ENCODE data around the gene FAM78A. TPM values are rescaled to one million over a fixed set of nuclear protein-coding genes. Genes with fewer than 3 reads are reported as not detected.
A peak's percentile ranks its signal among the peaks of the same experiment; 100 is the strongest.

The FAM78A gene
- total and polyA plus RNA-seq, 2 donors (not counting 1 experiment from before 2014, with no cell fraction given) = 42.9 to 58.3 TPM

DNA sequence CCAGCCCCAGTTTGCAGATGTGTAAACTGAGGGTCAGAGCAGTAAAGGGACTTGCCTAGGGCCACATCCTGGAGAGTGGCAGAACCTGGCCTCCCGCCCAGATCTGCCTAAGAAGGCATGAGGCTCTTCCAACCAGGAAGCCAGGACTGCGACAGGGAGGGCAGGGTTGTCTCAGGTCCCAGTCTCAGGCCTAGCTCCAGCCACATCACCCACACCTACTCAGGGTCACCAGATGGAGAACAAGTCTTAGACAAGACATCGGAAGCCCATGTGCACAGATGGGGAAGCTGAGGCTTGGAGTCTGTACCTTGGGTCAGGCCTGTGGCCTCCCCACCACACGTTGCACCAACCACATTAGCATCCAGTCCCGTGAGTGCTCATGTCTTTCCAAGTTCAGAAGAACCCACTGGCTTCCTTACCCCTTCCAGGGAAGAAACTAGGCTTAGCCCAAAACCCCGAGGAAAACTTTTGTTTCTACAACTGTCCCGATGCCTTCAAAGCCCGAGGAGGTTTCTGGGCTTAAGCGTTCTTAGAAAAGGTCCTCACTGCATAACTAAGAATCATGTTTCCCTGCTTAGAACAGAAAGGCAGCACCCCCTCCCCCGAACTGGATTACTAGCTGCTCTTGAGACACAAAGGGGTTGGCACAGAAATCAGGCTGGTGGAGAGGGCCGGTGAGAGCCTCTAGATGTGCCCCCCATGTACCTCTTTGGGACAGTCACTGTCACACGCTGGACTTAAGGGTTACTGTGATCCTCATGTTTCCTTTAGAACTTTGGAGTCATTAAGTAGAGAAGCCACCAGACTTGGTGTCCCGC is 2.2 kb downstream of the FAM78A start:
- Histone ChIP-seq H3K36me3 (replicated peaks in 1 of 2; ENCODE audit: control extremely low read depth in 1 of 2, control insufficient read depth in 1 of 2, extremely low read depth in 1 of 2, insufficient read depth in 2 of 2, low read length in 1 of 2) (peaks cover 0 to 2% of the 10 kb centered on the region in 2 experiments), H3K4me1 (ENCODE audit: control insufficient read depth in 2 of 2, insufficient read depth in 2 of 2, low read length in 2 of 2) (peaks cover 56 to 66% of the 10 kb centered on the region in 2 donors), H2AFZ (ENCODE audit: insufficient read depth, low read depth, low read length, poor library complexity, severe bottlenecking) (peak overlapping the region; percentile 59), H3K4me2 (replicated peaks; ENCODE audit: low read depth, low read length, poor library complexity, severe bottlenecking) (peak overlapping the region; percentile 77), H3K9me3 (ENCODE audit: control extremely low read depth in 1 of 3, control insufficient read depth in 2 of 3, insufficient read depth in 1 of 3, low read length in 2 of 3) (no peaks in the 10 kb centered on the region), H3K79me2 (ENCODE audit: control insufficient read depth, insufficient read depth, low read length) (peaks cover 71% of the 10 kb centered on the region), H3K27ac (ENCODE audit: low read length in 2 of 2) (peak overlapping the region; percentile 86 to 91), H3K27me3 (replicated peaks in 1 of 4; ENCODE audit: control extremely low read depth in 1 of 4, control insufficient read depth in 3 of 4, insufficient read depth in 4 of 4, low read length in 3 of 4) (no peaks in the 10 kb centered on the region), H4K20me1 (ENCODE audit: control insufficient read depth, insufficient read depth, low read length, poor library complexity, severe bottlenecking) (peaks cover 8% of the 10 kb centered on the region), H3K9ac (ENCODE audit: low read length) (peak overlapping the region; percentile 97), H3K4me3 (ENCODE audit: control extremely low read depth in 1 of 5, extremely low read depth in 1 of 5, insufficient read depth in 1 of 5, low read depth in 2 of 5, low read length in 4 of 5) (peak overlapping the region; percentile 66 to 95 (median 90))
- intact Hi-C loops (cut with micrococcal nuclease) = loop anchor here (1.0 to 10.0 kb wide), 3 partner anchors 22 to 459 kb away; no protein-coding TSS in a partner anchor
- Mint-ChIP-seq H3K9me3 (ENCODE audit: insufficient read depth) (no peaks in the 10 kb centered on the region), H3K27me3 (no peaks in the 10 kb centered on the region), H3K27ac (peak overlapping the region; percentile 97), H3K4me1 (peaks cover 65% of the 10 kb centered on the region), H3K4me3 (peak overlapping the region; percentile 94)
- WGBS (ENCODE audit: insufficient coverage) = 0% methylated on average over 11 of the region's 13 CpGs
- CTCF ChIA-PET = interaction anchor here (0.7 to 8.9 kb wide), 12 partner anchors 11 to 99 kb away, joined by 3 to 158 read pairs (median 3); partner anchors contain the start of gene PLPP7
- POLR2A ChIA-PET = interaction anchor here (0.6 to 8.2 kb wide), 6 partner anchors 7 to 35 kb away, joined by 4 to 199 read pairs (median 6); no protein-coding TSS in a partner anchor
- ATAC-seq (ENCODE audit: low read depth) = no peak
- DNase-seq = peak; percentile 45
- TF ChIP-seq CTCF (IDR thresholded peaks at IDR 0.05) (no peak), EZH2 (IDR thresholded peaks at IDR 0.05; ENCODE audit: borderline replicate concordance, insufficient read depth, low read depth, low read length, poor library complexity, severe bottlenecking) (no peak)

All from B cell (primary cell).